ENCODE results near the gene RAB30.

The RAB30 gene

GRCh38 chr11:83078269-83078668 is 6.6 kb upstream of the RAB30 start:
- CTCF ChIA-PET: interaction anchor here (1.2 kb wide), 1 partner anchor 739 kb away, joined by 3 read pairs; no protein-coding TSS in a partner anchor
- POLR2A ChIA-PET: interaction anchor here (1.5 kb wide), 2 partner anchors 78 to 79 kb away, joined by 4 to 11 read pairs; partner anchors contain the start of gene PCF11
- Histone ChIP-seq H3K9me3 (ENCODE audit: control insufficient read depth, insufficient read depth, low read depth, low read length) (no peaks in the 10 kb centered on the region), H3K4me1 (ENCODE audit: control insufficient read depth, insufficient read depth, low read length) (no peaks in the 10 kb centered on the region), H3K4me3 (ENCODE audit: low read depth, low read length) (no peak overlapping the region), H3K36me3 (ENCODE audit: control insufficient read depth in 2 of 2, insufficient read depth in 1 of 2, low read length in 2 of 2) (peaks cover 0 to 74% of the 10 kb centered on the region in 2 experiments; a peak in 2 of 3 replicates), H3K27ac (ENCODE audit: extremely low read depth, low read depth, low read length) (no peak overlapping the region)
- TF ChIP-seq KLF16 (tag by site-specific recombination; IDR thresholded peaks at IDR 0.05) (no peak), ZNF155 (tag by site-specific recombination; IDR thresholded peaks at IDR 0.05) (no peak), ZNF621 (tag by site-specific recombination; IDR thresholded peaks at IDR 0.05) (no peak), ZNF610 (tag by site-specific recombination; IDR thresholded peaks at IDR 0.05; ENCODE audit: borderline replicate concordance) (no peak), ZNF560 (tag by site-specific recombination; IDR thresholded peaks at IDR 0.05; ENCODE audit: borderline replicate concordance) (no peak), SCRT1 (tag by site-specific recombination; IDR thresholded peaks at IDR 0.05; ENCODE audit: borderline replicate concordance) (no peak), ZNF16 (tag by site-specific recombination; IDR thresholded peaks at IDR 0.05; ENCODE audit: low read depth) (no peak), ZNF184 (tag by site-specific recombination; IDR thresholded peaks at IDR 0.05) (no peak), ZNF274 (IDR thresholded peaks at IDR 0.05; ENCODE audit: low read length) (no peak), ZNF274 (tag by site-specific recombination; IDR thresholded peaks at IDR 0.05; ENCODE audit: borderline replicate concordance) (no peak), ZNF132 (tag by site-specific recombination; IDR thresholded peaks at IDR 0.05; ENCODE audit: borderline replicate concordance) (no peak)

- H3K4me1 ChIP-seq (ENCODE audit: control insufficient read depth, insufficient read depth, low read length): peaks cover 3% of the 10 kb centered on the region; the same call in 1 of the 2 replicates
- no peak overlapping the region for H3K27ac ChIP-seq (ENCODE audit: extremely low read depth, low read depth, low read length)
- no peak for TF ChIP-seq WT1 (tag by site-specific recombination; IDR thresholded peaks at IDR 0.05)
- TF ChIP-seq ZNF513 (tag by site-specific recombination; IDR thresholded peaks at IDR 0.05): no peak
- no peak for TF ChIP-seq PRDM10 (tag by site-specific recombination; IDR thresholded peaks at IDR 0.05)
- no peak for TF ChIP-seq BCL6B (tag by site-specific recombination; IDR thresholded peaks at IDR 0.05)
- no peak for TF ChIP-seq FEZF1 (tag by site-specific recombination; IDR thresholded peaks at IDR 0.05)
- TF ChIP-seq ZNF311 (tag by site-specific recombination; IDR thresholded peaks at IDR 0.05; ENCODE audit: borderline replicate concordance): no peak
- no peak for TF ChIP-seq ZNF350 (tag by site-specific recombination; IDR thresholded peaks at IDR 0.05)
- no peak for TF ChIP-seq ZBTB20 (tag by site-specific recombination; IDR thresholded peaks at IDR 0.05)
- TF ChIP-seq ZNF16 (tag by site-specific recombination; IDR thresholded peaks at IDR 0.05; ENCODE audit: low read depth): no peak
- TF ChIP-seq ZNF521 (tag by site-specific recombination; IDR thresholded peaks at IDR 0.05): no peak
- no peak for TF ChIP-seq ZNF488 (tag by site-specific recombination; IDR thresholded peaks at IDR 0.05)
- no peak for TF ChIP-seq ZNF514 (tag by site-specific recombination; IDR thresholded peaks at IDR 0.05)
- H3K36me3 ChIP-seq (ENCODE audit: control insufficient read depth in 2 of 2, insufficient read depth in 1 of 2, low read length in 2 of 2): peaks cover 0 to 54% of the 10 kb centered on the region in 2 experiments; a peak in 2 of 3 replicates
- ChIA-PET CTCF (interaction anchor here (0.6 to 0.9 kb wide), 4 partner anchors 90 to 216 kb away, joined by 3 read pairs; no protein-coding TSS in a partner anchor), POLR2A (interaction anchor here (0.5 to 1.1 kb wide), 2 partner anchors 9 to 86 kb away, joined by 3 read pairs; no protein-coding TSS in a partner anchor)
- H3K4me3 ChIP-seq (ENCODE audit: low read depth, low read length): no peak overlapping the region
- H3K9me3 ChIP-seq (ENCODE audit: control insufficient read depth, insufficient read depth, low read depth, low read length): no peaks in the 10 kb centered on the region
Measured at GRCh38 chr11:83073884-83074283, 2.2 kb upstream of the RAB30 start.
